H1 (cell line): ENCODE measurements around the gene MOV10L1. TPM values are rescaled to one million over a fixed set of nuclear protein-coding genes. Genes with fewer than 3 reads are reported as not detected.

ENCODE experiments used
- CHD1 ChIP-seq: IDR thresholded peaks from 2 replicates; pipeline ENCODE4 v1.6.1; 2012; ENCODE audit warnings: low read depth, low read length, improper control_type of control experiment
- CTBP2 ChIP-seq: IDR thresholded peaks from 2 replicates; pipeline ENCODE4 v1.7.0; 2011; ENCODE audit warnings: borderline replicate concordance, mild to moderate bottlenecking, moderate library complexity, mixed read lengths, low read length; ENCODE audit not compliant: insufficient read depth, insufficient read length
- CTCF ChIP-seq, 3 experiments: IDR thresholded peaks; 1 replicate in 2 of 3; 2 replicates in 1 of 3; pipeline versions ENCODE4 v1.5.1 to v1.6.1; 2011; ENCODE audit warnings: low read length in 3 of 3, mild to moderate bottlenecking in 3 of 3, inconsistent platforms in 2 of 3, low read depth in 1 of 3, moderate library complexity in 1 of 3; ENCODE audit not compliant: insufficient read depth in 1 of 3; ENCODE audit errors: control extremely low read depth in 1 of 3
- KDM1A ChIP-seq: fragments of 200-600, 300-600 bp; sonication (generic); IDR thresholded peaks from 2 replicates; pipeline ENCODE4 v1.7.1; 2016; ENCODE audit warnings: mild to moderate bottlenecking, low read length, borderline replicate concordance
- MAFK ChIP-seq: IDR thresholded peaks from 2 replicates; pipeline ENCODE4 v1.6.1; 2012; ENCODE audit warnings: low read depth, mild to moderate bottlenecking, improper control_type of control experiment, low read length
- MAX ChIP-seq: IDR thresholded peaks from 2 replicates; pipeline ENCODE4 v1.6.1; 2012; ENCODE audit warnings: inconsistent platforms
- NANOG ChIP-seq: IDR thresholded peaks from 2 replicates; pipeline ENCODE4 v1.6.1; 2011; ENCODE audit warnings: low read length, low read depth, mild to moderate bottlenecking, inconsistent platforms; ENCODE audit not compliant: insufficient read depth, poor library complexity, severe bottlenecking
- SP1 ChIP-seq: IDR thresholded peaks from 2 replicates; pipeline ENCODE4 v1.6.1; 2011; ENCODE audit warnings: low read depth, low read length
- SUZ12 ChIP-seq: fragments of 200-600 bp; sonication (generic); IDR thresholded peaks from 2 replicates; pipeline ENCODE4 v1.6.1; 2012; ENCODE audit warnings: mild to moderate bottlenecking, inconsistent platforms, low read length, moderate library complexity, mixed read lengths
- TAF1 ChIP-seq: IDR thresholded peaks from 2 replicates; pipeline ENCODE4 v1.6.1; 2011; ENCODE audit warnings: mild to moderate bottlenecking, low read depth, low read length
- polyA plus RNA-seq, 7 experiments: library from polyadenylated mRNA; depleted of rRNA in 3 of 7; stranded (reverse) in 5 of 7; unstranded in 2 of 7; fragments of >200 nt in 5 of 7; fragments of 200-250 nt in 2 of 7; gene quantifications; 1 replicate in 5 of 7; 2 replicates in 1 of 7; 4 replicates in 1 of 7; pipeline versions ENCODE4 v1.2.1 to v1.2.3, GENCODE V29; 2011 to 2013; ENCODE audit warnings: missing spikeins in 2 of 7, mixed read lengths in 2 of 7
- total RNA-seq: library from RNA; stranded (reverse); fragmentation: NEBNext Ultra II Directional; extraction: Animal tissue kit (Norgen Biotek cat#: 25700); gene quantifications from 2 replicates; pipeline ENCODE4 v1.2.1, GENCODE V29; 2021

MOV10L1 gene
- total and polyA plus RNA-seq, 2 of the 8 experiments (the other 6 are each of a cell fraction or from before 2014, with no cell fraction given), result 0.32 TPM; not detected in 1

- TF ChIP-seq CTCF (IDR thresholded peaks at IDR 0.05; ENCODE audit: control extremely low read depth in 1 of 3, insufficient read depth in 1 of 3, low read depth in 1 of 3, low read length in 3 of 3), result peak in 2 of 3 experiments; percentile 15 to 38; a peak in 2 of 4 replicates
- TF ChIP-seq KDM1A, result no peak
- TF ChIP-seq SUZ12, result no peak
- TF ChIP-seq CTBP2, result no peak
- TF ChIP-seq NANOG, result no peak
- no peak for TF ChIP-seq SP1
- TF ChIP-seq CHD1, result no peak
- no peak for TF ChIP-seq TAF1
- TF ChIP-seq MAFK, result no peak
- TF ChIP-seq MAX, result peak; percentile 95
Observed at GRCh38 chr22:50102946-50103345, 13.1 kb downstream of the MOV10L1 start (continued).
